Suprapubic skin (tissue), 4 donors: ENCODE data around the gene FLNB.

ENCODE experiments used
- CTCF ChIP-seq, 2 donors: fragments of 200-600 bp in 1 of 2; fragments of 450-650 bp in 1 of 2; sonication (generic) in 1 of 2; IDR thresholded peaks; one replicate each; pipeline ENCODE4 v1.5.1; 2016 to 2019; ENCODE audit warnings: antibody characterized with exemption in 2 of 2, mild to moderate bottlenecking in 1 of 2, moderate library complexity in 1 of 2
- POLR2A ChIP-seq, 2 donors: fragments of 450-650 bp; IDR thresholded peaks; one replicate each; pipeline ENCODE4 v1.6.1; 2017; ENCODE audit warnings: antibody characterized with exemption in 2 of 2, mild to moderate bottlenecking in 2 of 2, moderate library complexity in 2 of 2
- POLR2AphosphoS5 ChIP-seq, 3 donors: sonication (generic); formaldehyde crosslinking; IDR thresholded peaks; one replicate each; pipeline ENCODE4 v1.6.1; 2017; ENCODE audit warnings: antibody characterized with exemption in 3 of 3

GRCh38 chr3:58102390-58102750 is 94.1 kb downstream of the FLNB start:
- TF ChIP-seq POLR2A (IDR thresholded peaks at IDR 0.05) (no peak), POLR2AphosphoS5 (IDR thresholded peaks at IDR 0.05) (no peak), CTCF (IDR thresholded peaks at IDR 0.05) (no peak)
